NCI-H524 (cell line): Measurements from ENCODE around the gene DIPK1B.

Experiments
- DNase-seq, 2 experiments: peaks; one replicate each; lab custom pipeline; 2025; lab: John Stamatoyannopoulos, UW

DIPK1B gene

GRCh38 chr9:136738960-136739359, 26.6 kb downstream of the DIPK1B start:
- no peak for DNase-seq

- DNase-seq: no peak
Observed at GRCh38 chr9:136739509-136739908, 27.1 kb downstream of the DIPK1B start.

- DNase-seq: no peak
Observed at GRCh38 chr9:136740069-136740468, 27.7 kb downstream of the DIPK1B start.

GRCh38 chr9:136740491-136740890, 28.1 kb downstream of the DIPK1B start:
- DNase-seq: no peak

- no peak for DNase-seq
Observed at GRCh38 chr9:136740971-136741882, 28.9 kb downstream of the DIPK1B start.

- DNase-seq: no peak
Observed at GRCh38 chr9:136741883-136742571, 29.7 kb downstream of the DIPK1B start.

GRCh38 chr9:136742591-136743391, 30.4 kb downstream of the DIPK1B start, which contains the start of gene LCN10:
LCN10 (minus strand) TSS chr9:136742940; CDS start chr9:136742903, 37 bp downstream.
- peak; percentile 47 to 73 for DNase-seq

- no peak for DNase-seq
Observed at GRCh38 chr9:136743639-136744211, 31.4 kb downstream of the DIPK1B start.

- DNase-seq: no peak
Observed at GRCh38 chr9:136744773-136745172, 32.4 kb downstream of the DIPK1B start.

GRCh38 chr9:136745389-136746154, 33.2 kb downstream of the DIPK1B start:
- no peak for DNase-seq

- no peak for DNase-seq
Observed at GRCh38 chr9:136746155-136746490, 33.8 kb downstream of the DIPK1B start.

GRCh38 chr9:136746621-136747020, 34.2 kb downstream of the DIPK1B start:
- DNase-seq: no peak

GRCh38 chr9:136747161-136748060, 35.0 kb downstream of the DIPK1B start:
- DNase-seq: no peak

- no peak for DNase-seq
Observed at GRCh38 chr9:136748201-136748600, 35.8 kb downstream of the DIPK1B start, which contains the start of gene LCN6. LCN6 (minus strand) TSS chr9:136748525; CDS start chr9:136748483, 42 bp downstream.

GRCh38 chr9:136748666-136749611, 36.6 kb downstream of the DIPK1B start:
- no peak for DNase-seq

- no peak for DNase-seq
Observed at GRCh38 chr9:136750526-136750925, 38.2 kb downstream of the DIPK1B start.

GRCh38 chr9:136751244-136751643, 38.9 kb downstream of the DIPK1B start:
- no peak for DNase-seq

GRCh38 chr9:136751814-136752213, 39.4 kb downstream of the DIPK1B start:
- no peak for DNase-seq
